Activated naive CD4-positive, alpha-beta T cell treated with anti-CD3 and anti-CD28 coated beads for 36 hours (primary cell): ENCODE results near the gene ERC2. TPM values are rescaled to one million over a fixed set of nuclear protein-coding genes. Genes with fewer than 3 reads are reported as not detected.

Experiments
- CTCF ChIA-PET: fragments of 350-600 bp; sonication (Branson Sonifier 250); formaldehyde crosslinking; loops from one replicate; lab custom pipeline; 2021; ENCODE audit warnings: antibody characterized with exemption; lab: Charles Lee
- DNase-seq: peaks from one replicate; pipeline ENCODE4 v3.0.0-alpha.2; 2020
- H3K27ac Mint-ChIP-seq: one replicate; pipeline ENCODE4 v1.8.0; 2021; ENCODE audit warnings: mild to moderate bottlenecking, mixed read lengths
- H3K27me3 Mint-ChIP-seq: one replicate; pipeline ENCODE4 v1.8.0; 2021; ENCODE audit warnings: low read depth, mixed read lengths
- H3K36me3 Mint-ChIP-seq: one replicate; pipeline ENCODE4 v1.8.0; 2021; ENCODE audit warnings: low read depth, mixed read lengths
- H3K4me1 Mint-ChIP-seq: one replicate; pipeline ENCODE4 v1.8.0; 2021; ENCODE audit warnings: low read depth, mixed read lengths
- H3K4me3 Mint-ChIP-seq: one replicate; pipeline ENCODE4 v1.8.0; 2021; ENCODE audit warnings: mild to moderate bottlenecking, moderate library complexity, mixed read lengths
- H3K9me3 Mint-ChIP-seq: one replicate; pipeline ENCODE4 v1.8.0; 2021; ENCODE audit warnings: mixed read lengths
- intact Hi-C: fragments of 100-400 bp; cut with micrococcal nuclease; formaldehyde crosslinking; loops from one replicate; pipeline ENCODE4 v1.15.1; 2023
- total RNA-seq, 2 experiments: library from RNA; stranded (reverse); gene quantifications; one replicate each; pipeline ENCODE4 v1.2.3, GENCODE V29; 2021

Gene ERC2
- total RNA-seq, 2 experiments from 2014 or later: 0.12 TPM; not detected in 1

GRCh38 chr3:55775366-55776154, 692.7 kb downstream of the ERC2 start:
- Mint-ChIP-seq H3K27me3 (no peaks in the 10 kb centered on the region), H3K4me1 (no peaks in the 10 kb centered on the region), H3K4me3 (no peak overlapping the region), H3K27ac (no peak overlapping the region), H3K36me3 (no peaks in the 10 kb centered on the region), H3K9me3 (no peaks in the 10 kb centered on the region)
- intact Hi-C loops: no loop called here
- CTCF ChIA-PET: no interaction called here
- no peak for DNase-seq

- CTCF ChIA-PET: no interaction called here
- intact Hi-C loops: no loop called here
- H3K27ac Mint-ChIP-seq: no peak overlapping the region
- DNase-seq: no peak
- H3K27me3 Mint-ChIP-seq: no peaks in the 10 kb centered on the region
- no peaks in the 10 kb centered on the region for H3K4me1 Mint-ChIP-seq
- H3K36me3 Mint-ChIP-seq: no peaks in the 10 kb centered on the region
- no peak overlapping the region for H3K4me3 Mint-ChIP-seq
- H3K9me3 Mint-ChIP-seq: no peaks in the 10 kb centered on the region
Observed at GRCh38 chr3:55774856-55775255, 693.4 kb downstream of the ERC2 start.

GRCh38 chr3:55771503-55771902, 696.8 kb downstream of the ERC2 start:
- Mint-ChIP-seq H3K9me3 (no peaks in the 10 kb centered on the region), H3K4me1 (no peaks in the 10 kb centered on the region), H3K4me3 (no peak overlapping the region), H3K27me3 (no peaks in the 10 kb centered on the region), H3K27ac (no peak overlapping the region), H3K36me3 (no peaks in the 10 kb centered on the region)
- CTCF ChIA-PET: no interaction called here
- no peak for DNase-seq
- intact Hi-C loops: no loop called here

- Mint-ChIP-seq H3K9me3 (no peaks in the 10 kb centered on the region), H3K27ac (no peak overlapping the region), H3K4me3 (no peak overlapping the region), H3K27me3 (no peaks in the 10 kb centered on the region), H3K36me3 (no peaks in the 10 kb centered on the region), H3K4me1 (no peaks in the 10 kb centered on the region)
- intact Hi-C loops: no loop called here
- CTCF ChIA-PET: no interaction called here
- DNase-seq: no peak
Observed at GRCh38 chr3:55770077-55770476, 698.2 kb downstream of the ERC2 start.

- H3K27me3 Mint-ChIP-seq: no peaks in the 10 kb centered on the region
- H3K4me1 Mint-ChIP-seq: no peaks in the 10 kb centered on the region
- H3K27ac Mint-ChIP-seq: no peak overlapping the region
- H3K9me3 Mint-ChIP-seq: no peaks in the 10 kb centered on the region
- CTCF ChIA-PET: no interaction called here
- no peak overlapping the region for H3K4me3 Mint-ChIP-seq
- intact Hi-C loops: no loop called here
- DNase-seq: no peak
- H3K36me3 Mint-ChIP-seq: no peaks in the 10 kb centered on the region
Observed at GRCh38 chr3:55766753-55767152, 701.5 kb downstream of the ERC2 start.

GRCh38 chr3:55765906-55766701, 702.2 kb downstream of the ERC2 start:
- Mint-ChIP-seq H3K27me3 (no peaks in the 10 kb centered on the region), H3K4me1 (no peaks in the 10 kb centered on the region), H3K36me3 (no peaks in the 10 kb centered on the region), H3K9me3 (no peaks in the 10 kb centered on the region), H3K4me3 (no peak overlapping the region), H3K27ac (no peak overlapping the region)
- CTCF ChIA-PET: no interaction called here
- DNase-seq: no peak
- intact Hi-C loops: no loop called here

GRCh38 chr3:55765398-55765797, 702.9 kb downstream of the ERC2 start:
- no peaks in the 10 kb centered on the region for H3K9me3 Mint-ChIP-seq
- H3K27ac Mint-ChIP-seq: no peak overlapping the region
- H3K36me3 Mint-ChIP-seq: no peaks in the 10 kb centered on the region
- H3K4me3 Mint-ChIP-seq: no peak overlapping the region
- no peaks in the 10 kb centered on the region for H3K27me3 Mint-ChIP-seq
- intact Hi-C loops: no loop called here
- CTCF ChIA-PET: no interaction called here
- no peak for DNase-seq
- no peaks in the 10 kb centered on the region for H3K4me1 Mint-ChIP-seq

- Mint-ChIP-seq H3K4me1 (no peaks in the 10 kb centered on the region), H3K9me3 (no peaks in the 10 kb centered on the region), H3K27me3 (no peaks in the 10 kb centered on the region), H3K27ac (no peak overlapping the region), H3K4me3 (no peak overlapping the region), H3K36me3 (no peaks in the 10 kb centered on the region)
- DNase-seq: no peak
- intact Hi-C loops: no loop called here
- CTCF ChIA-PET: no interaction called here
Observed at GRCh38 chr3:55756976-55757375, 711.3 kb downstream of the ERC2 start.

- Mint-ChIP-seq H3K36me3 (no peaks in the 10 kb centered on the region), H3K27ac (no peak overlapping the region), H3K4me1 (no peaks in the 10 kb centered on the region), H3K4me3 (no peak overlapping the region), H3K27me3 (no peaks in the 10 kb centered on the region), H3K9me3 (no peaks in the 10 kb centered on the region)
- intact Hi-C loops: no loop called here
- CTCF ChIA-PET: no interaction called here
- no peak for DNase-seq
Observed at GRCh38 chr3:55755516-55756205, 712.6 kb downstream of the ERC2 start.

- no peak overlapping the region for H3K27ac Mint-ChIP-seq
- no peaks in the 10 kb centered on the region for H3K27me3 Mint-ChIP-seq
- no peak overlapping the region for H3K4me3 Mint-ChIP-seq
- no peak for DNase-seq
- H3K4me1 Mint-ChIP-seq: no peaks in the 10 kb centered on the region
- CTCF ChIA-PET: no interaction called here
- H3K36me3 Mint-ChIP-seq: no peaks in the 10 kb centered on the region
- no peaks in the 10 kb centered on the region for H3K9me3 Mint-ChIP-seq
- intact Hi-C loops: no loop called here
Observed at GRCh38 chr3:55752911-55753310, 715.4 kb downstream of the ERC2 start.

- intact Hi-C loops: no loop called here
- no peaks in the 10 kb centered on the region for H3K4me1 Mint-ChIP-seq
- no peaks in the 10 kb centered on the region for H3K27me3 Mint-ChIP-seq
- no peaks in the 10 kb centered on the region for H3K9me3 Mint-ChIP-seq
- no peaks in the 10 kb centered on the region for H3K36me3 Mint-ChIP-seq
- DNase-seq: no peak
- H3K27ac Mint-ChIP-seq: no peak overlapping the region
- H3K4me3 Mint-ChIP-seq: no peak overlapping the region
- CTCF ChIA-PET: no interaction called here
Observed at GRCh38 chr3:55751730-55752129, 716.5 kb downstream of the ERC2 start.

- intact Hi-C loops: no loop called here
- DNase-seq: no peak
- Mint-ChIP-seq H3K27me3 (no peaks in the 10 kb centered on the region), H3K27ac (no peak overlapping the region), H3K4me1 (no peaks in the 10 kb centered on the region), H3K9me3 (no peaks in the 10 kb centered on the region), H3K36me3 (no peaks in the 10 kb centered on the region), H3K4me3 (no peak overlapping the region)
- CTCF ChIA-PET: interaction anchor here (0.6 kb wide), 1 partner anchor 392 kb away, joined by 3 read pairs; no protein-coding TSS in a partner anchor
Observed at GRCh38 chr3:55750525-55750924, 717.7 kb downstream of the ERC2 start.
